ENCODE results near the gene EPDR1. TPM values are rescaled to one million over a fixed set of nuclear protein-coding genes. Genes with fewer than 3 reads are reported as not detected.

EPDR1 gene
- total and polyA plus RNA-seq, 2 of the 4 experiments (the other 2 are of a cell fraction): under 0.01 to 0.09 TPM

GRCh38 chr7:37973915-37974314, 53.5 kb downstream of the EPDR1 start:
- BruUV-seq (replicated peaks): no TSS peak
- H3K9me1 ChIP-seq (ENCODE audit: insufficient read depth, low read length): no peaks in the 10 kb centered on the region
- no peak overlapping the region for H3K18ac ChIP-seq (ENCODE audit: low read depth, low read length)
- POLR2A ChIA-PET (ENCODE audit: unreplicated experiment): no interaction called here
- no peak overlapping the region for H2BK5ac ChIP-seq (ENCODE audit: low read depth, low read length, poor library complexity, severe bottlenecking)
- H3K56ac ChIP-seq (ENCODE audit: extremely low read depth, insufficient read depth, low read length): no peak overlapping the region
- no peak overlapping the region for H2AK5ac ChIP-seq (ENCODE audit: low read depth, low read length)
- H3K27me3 ChIP-seq (ENCODE audit: control insufficient read depth, insufficient read depth, low read length): no peaks in the 10 kb centered on the region
- dilution Hi-C loops (cut with HindIII; ENCODE audit: low sequenced_read_pairs, unreplicated experiment): no loop called here
- no peaks in the 10 kb centered on the region for H3K36me3 ChIP-seq (ENCODE audit: control insufficient read depth, insufficient read depth, low read length)
- H4K5ac ChIP-seq (ENCODE audit: low read depth, low read length): no peak overlapping the region
- H3K14ac ChIP-seq (replicated peaks; ENCODE audit: low read depth, low read length): no peak overlapping the region
- H3K23ac ChIP-seq (ENCODE audit: low read depth, low read length): no peak overlapping the region
- H2BK15ac ChIP-seq (ENCODE audit: low read depth, low read length): no peak overlapping the region
- DNase-seq (no peak), ATAC-seq (ENCODE audit: low read depth) (no peak)
- no peak overlapping the region for H2BK20ac ChIP-seq (ENCODE audit: low read depth, low read length)
- no peak overlapping the region for H3K27ac ChIP-seq (ENCODE audit: insufficient read depth, low read length)
- H2AFZ ChIP-seq (replicated peaks; ENCODE audit: low read length, poor library complexity): no peak overlapping the region
- H3K4me3 ChIP-seq (ENCODE audit: insufficient read depth, low read depth, low read length): no peak overlapping the region
- H4K8ac ChIP-seq (ENCODE audit: low read depth in 2 of 2, low read length in 2 of 2): no peak overlapping the region
- no peaks in the 10 kb centered on the region for H4K20me1 ChIP-seq (ENCODE audit: insufficient read depth, low read length)
- CTCF ChIA-PET: no interaction called here
- H3K79me1 ChIP-seq (ENCODE audit: low read depth in 1 of 2, low read length in 2 of 2): no peaks in the 10 kb centered on the region
- H3K4me2 ChIP-seq (ENCODE audit: low read depth, low read length): no peak overlapping the region
- no peak overlapping the region for H2BK120ac ChIP-seq (ENCODE audit: low read depth, low read length)
- H4K91ac ChIP-seq (ENCODE audit: insufficient read depth, low read depth, low read length): no peak overlapping the region
- no CpG with 5 or more reads among the region's 1 CpG for WGBS, 2 experiments (ENCODE audit: extremely low coverage in 2 of 2, insufficient read length in 1 of 2)
- no peak overlapping the region for H3K9ac ChIP-seq (ENCODE audit: low read depth, low read length)
- H3K9me3 ChIP-seq (ENCODE audit: control insufficient read depth, insufficient read depth, low read length): peaks cover 5% of the 10 kb centered on the region
- intact Hi-C loops (cut with micrococcal nuclease): no loop called here
- in situ Hi-C loops (cut with MboI; ENCODE audit: low sequenced_read_pairs): no loop called here
- TF ChIP-seq, protein P1, sequence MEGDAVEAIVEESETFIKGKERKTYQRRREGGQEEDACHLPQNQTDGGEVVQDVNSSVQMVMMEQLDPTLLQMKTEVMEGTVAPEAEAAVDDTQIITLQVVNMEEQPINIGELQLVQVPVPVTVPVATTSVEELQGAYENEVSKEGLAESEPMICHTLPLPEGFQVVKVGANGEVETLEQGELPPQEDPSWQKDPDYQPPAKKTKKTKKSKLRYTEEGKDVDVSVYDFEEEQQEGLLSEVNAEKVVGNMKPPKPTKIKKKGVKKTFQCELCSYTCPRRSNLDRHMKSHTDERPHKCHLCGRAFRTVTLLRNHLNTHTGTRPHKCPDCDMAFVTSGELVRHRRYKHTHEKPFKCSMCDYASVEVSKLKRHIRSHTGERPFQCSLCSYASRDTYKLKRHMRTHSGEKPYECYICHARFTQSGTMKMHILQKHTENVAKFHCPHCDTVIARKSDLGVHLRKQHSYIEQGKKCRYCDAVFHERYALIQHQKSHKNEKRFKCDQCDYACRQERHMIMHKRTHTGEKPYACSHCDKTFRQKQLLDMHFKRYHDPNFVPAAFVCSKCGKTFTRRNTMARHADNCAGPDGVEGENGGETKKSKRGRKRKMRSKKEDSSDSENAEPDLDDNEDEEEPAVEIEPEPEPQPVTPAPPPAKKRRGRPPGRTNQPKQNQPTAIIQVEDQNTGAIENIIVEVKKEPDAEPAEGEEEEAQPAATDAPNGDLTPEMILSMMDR (conservative IDR thresholded peaks at IDR 0.05; ENCODE audit: low read depth, low read length): no peak
- no peak for TF ChIP-seq MAFK (IDR thresholded peaks at IDR 0.05; ENCODE audit: low read depth, low read length)
- no peak for TF ChIP-seq RCOR1 (IDR thresholded peaks at IDR 0.05; ENCODE audit: insufficient replicate concordance, low read length)
- no peak for TF ChIP-seq MAZ (IDR thresholded peaks at IDR 0.05; ENCODE audit: borderline replicate concordance, low read depth, low read length)
- H3K4ac ChIP-seq (ENCODE audit: low read depth, low read length): no peak overlapping the region
- H2AK9ac ChIP-seq (replicated peaks; ENCODE audit: low read depth, low read length, poor library complexity): no peak overlapping the region
- H3K4me1 ChIP-seq (ENCODE audit: control insufficient read depth, insufficient read depth, low read length): no peaks in the 10 kb centered on the region
